H1 (cell line): ENCODE results near the gene OR2T35.
"Not testable (repeated sequence)": the region's sequence is repeated elsewhere in the genome, so short reads cannot be mapped to it uniquely, and the experiment has no call there.

ENCODE experiments used
- CTCF ChIP-seq, 3 experiments: IDR thresholded peaks; 1 replicate in 2 of 3; 2 replicates in 1 of 3; pipeline versions ENCODE4 v1.5.1 to v1.6.1; 2011; ENCODE audit warnings: low read length in 3 of 3, mild to moderate bottlenecking in 3 of 3, inconsistent platforms in 2 of 3, low read depth in 1 of 3, moderate library complexity in 1 of 3; ENCODE audit not compliant: insufficient read depth in 1 of 3; ENCODE audit errors: control extremely low read depth in 1 of 3
- EP300 ChIP-seq, 2 experiments: IDR thresholded peaks; 1 replicate in 1 of 2; 2 replicates in 1 of 2; pipeline ENCODE4 v1.6.1; 2011 to 2012; ENCODE audit warnings: low read depth in 2 of 2, low read length in 2 of 2, mild to moderate bottlenecking in 2 of 2, borderline replicate concordance in 1 of 2, inconsistent platforms in 1 of 2, moderate library complexity in 1 of 2
- EZH2 ChIP-seq: fragments of 200-600 bp; sonication (generic); IDR thresholded peaks from 2 replicates; pipeline ENCODE4 v1.7.1; 2012; ENCODE audit warnings: low read depth, mild to moderate bottlenecking, moderate library complexity, low read length, inconsistent platforms; ENCODE audit not compliant: severe bottlenecking
- JUN ChIP-seq: IDR thresholded peaks from 2 replicates; pipeline ENCODE4 v1.6.1; 2011; ENCODE audit warnings: low read depth, mild to moderate bottlenecking, improper control_type of control experiment, low read length
- JUND ChIP-seq: IDR thresholded peaks from 2 replicates; pipeline ENCODE4 v1.6.1; 2011; ENCODE audit warnings: mild to moderate bottlenecking, improper control_type of control experiment, low read length
- POLR2A ChIP-seq, 2 experiments: IDR thresholded peaks; 1 replicate in 1 of 2; 2 replicates in 1 of 2; pipeline ENCODE4 v1.6.1; 2011; ENCODE audit warnings: low read depth in 2 of 2, low read length in 2 of 2, mild to moderate bottlenecking in 2 of 2; ENCODE audit errors: control extremely low read depth in 1 of 2
- POLR2AphosphoS5 ChIP-seq: IDR thresholded peaks from 2 replicates; pipeline ENCODE4 v1.6.1; 2011; ENCODE audit warnings: low read depth, low read length
- SRF ChIP-seq: IDR thresholded peaks from 2 replicates; pipeline ENCODE4 v1.6.1; 2011; ENCODE audit warnings: mild to moderate bottlenecking, low read depth, low read length, moderate library complexity
- SUZ12 ChIP-seq: fragments of 200-600 bp; sonication (generic); IDR thresholded peaks from 2 replicates; pipeline ENCODE4 v1.6.1; 2012; ENCODE audit warnings: mild to moderate bottlenecking, inconsistent platforms, low read length, moderate library complexity, mixed read lengths
- TBP ChIP-seq: IDR thresholded peaks from 2 replicates; pipeline ENCODE4 v1.6.1; 2011; ENCODE audit warnings: low read depth, low read length, improper control_type of control experiment
- YY1 ChIP-seq: IDR thresholded peaks from 2 replicates; pipeline ENCODE4 v1.6.1; 2011; ENCODE audit warnings: low read depth, mild to moderate bottlenecking, low read length
- ZNF274 ChIP-seq: IDR thresholded peaks from 2 replicates; pipeline ENCODE4 v1.7.0; 2012; ENCODE audit warnings: low read length, borderline replicate concordance; ENCODE audit errors: extremely low read depth

GRCh38 chr1:248656797-248657196 is 11.7 kb upstream of the OR2T35 start:
- not testable (repeated sequence) for TF ChIP-seq EP300 (IDR thresholded peaks at IDR 0.05; ENCODE audit: borderline replicate concordance in 1 of 2, low read depth in 2 of 2, low read length in 2 of 2); SUZ12; POLR2AphosphoS5; EZH2; JUN; YY1; SRF; CTCF (IDR thresholded peaks at IDR 0.05; ENCODE audit: control extremely low read depth in 1 of 3, insufficient read depth in 1 of 3, low read depth in 1 of 3, low read length in 3 of 3); ZNF274; POLR2A (IDR thresholded peaks at IDR 0.05; ENCODE audit: control extremely low read depth in 1 of 2, low read depth in 2 of 2, low read length in 2 of 2); JUND; TBP
